PC-9 (cell line): ENCODE data around the gene TFB2M. TPM values are rescaled to one million over a fixed set of nuclear protein-coding genes. Genes with fewer than 3 reads are reported as not detected.
"Not testable (repeated sequence)": the region's sequence is repeated elsewhere in the genome, so short reads cannot be mapped to it uniquely, and the experiment has no call there.

Experiments used
- BruUV-seq: library from RNA; stranded (reverse); fragments of 400-500 nt; replicated peaks from 2 replicates; lab custom pipeline; 2021; lab: Mats Ljungman, UMichigan
- CTCF ChIA-PET: fragments of 300-600 bp; sonication (Branson Sonifier 250); formaldehyde crosslinking; loops from one replicate; lab custom pipeline; 2022; ENCODE audit warnings: antibody characterized with exemption; lab: Charles Lee
- POLR2A ChIA-PET: fragments of 300-600 bp; sonication (Branson Sonifier 250); formaldehyde crosslinking; loops from one replicate; lab custom pipeline; 2022; ENCODE audit warnings: antibody characterized with exemption; ENCODE audit not compliant: unreplicated experiment; lab: Charles Lee
- DNase-seq, 2 experiments: peaks; one replicate each; pipeline versions ENCODE4 v3.0.0 to v3.0.0-alpha.2; 2015 to 2022; ENCODE audit warnings: mixed read lengths in 1 of 2
- H2AFZ ChIP-seq: fragments of 200-600 bp; sonication (generic); 2 replicates; pipeline ENCODE4 v1.8.1; 2017; ENCODE audit warnings: antibody characterized with exemption
- H3F3A ChIP-seq: fragments of 200-600 bp; sonication (generic); 2 replicates; pipeline ENCODE4 v1.8.1; 2017; ENCODE audit warnings: antibody characterized with exemption, mild to moderate bottlenecking, low read depth; ENCODE audit not compliant: insufficient read depth
- H3K27ac ChIP-seq: fragments of 200-600 bp; sonication (generic); 2 replicates; pipeline ENCODE4 v1.6.1; 2016; ENCODE audit warnings: mixed run types
- H3K27me3 ChIP-seq: fragments of 200-600 bp; sonication (generic); 2 replicates; pipeline ENCODE4 v1.6.1; 2016; ENCODE audit warnings: low read depth, mixed run types; ENCODE audit not compliant: insufficient read depth
- H3K36me3 ChIP-seq: fragments of 200-600 bp; sonication (generic); 2 replicates; pipeline ENCODE4 v1.6.1; 2016; ENCODE audit warnings: low read depth, mixed run types
- H3K4me1 ChIP-seq: fragments of 200-600 bp; sonication (generic); replicated peaks from 2 replicates; pipeline ENCODE4 v1.6.1; 2016; ENCODE audit warnings: mixed run types; ENCODE audit not compliant: insufficient read depth
- H3K4me2 ChIP-seq: fragments of 200-600 bp; sonication (generic); 2 replicates; pipeline ENCODE4 v1.6.1; 2017; ENCODE audit warnings: mixed run types
- H3K4me3 ChIP-seq: fragments of 200-600 bp; sonication (generic); 2 replicates; pipeline ENCODE4 v1.6.1; 2016; ENCODE audit warnings: mixed run types
- H3K79me2 ChIP-seq: fragments of 200-600 bp; sonication (generic); 2 replicates; pipeline ENCODE4 v1.6.1; 2017; ENCODE audit warnings: low read depth, mixed run types
- H3K9me2 ChIP-seq: fragments of 200-600 bp; sonication (generic); 2 replicates; pipeline ENCODE4 v1.8.1; 2017; ENCODE audit warnings: mild to moderate bottlenecking; ENCODE audit not compliant: insufficient read depth
- H3K9me3 ChIP-seq: fragments of 200-600 bp; sonication (generic); 2 replicates; pipeline ENCODE4 v1.8.1; 2016; ENCODE audit warnings: low read depth; ENCODE audit not compliant: insufficient read depth
- H4K20me1 ChIP-seq: fragments of 200-600 bp; sonication (generic); 2 replicates; pipeline ENCODE4 v1.8.1; 2017; ENCODE audit not compliant: insufficient read depth
- CTCF ChIP-seq: fragments of 200-600 bp; sonication (generic); conservative IDR thresholded peaks from 2 replicates; pipeline ENCODE4 v1.6.1; 2017; ENCODE audit warnings: mixed run types, antibody characterized with exemption, mild to moderate bottlenecking, moderate library complexity
- EZH2 ChIP-seq: fragments of 200-600 bp; sonication (generic); IDR thresholded peaks from 2 replicates; pipeline ENCODE4 v1.8.0; 2017; ENCODE audit warnings: antibody characterized with exemption, low read depth
- intact Hi-C: fragments of 100-400 bp; cut with micrococcal nuclease; formaldehyde crosslinking; loops from one replicate; pipeline ENCODE4 v1.10.0; 2022; ENCODE audit not compliant: unreplicated experiment
- total RNA-seq: library from RNA; stranded (reverse); gene quantifications from 2 replicates; pipeline ENCODE4 v1.2.3, GENCODE V29; 2021

The TFB2M gene
- total RNA-seq, 1 experiment from 2014 or later: 16.2 TPM

GRCh38 chr1:246566813-246567645 lies 968 bp upstream of the TFB2M start:
- H3K9me2 ChIP-seq: no peaks in the 10 kb centered on the region
- H3K4me2 ChIP-seq: peak overlapping the region; percentile 84
- peak; percentile 10 to 66 for DNase-seq
- intact Hi-C loops: loop anchor here (1.0 to 10.0 kb wide), 6 partner anchors 30 to 188 kb away; no protein-coding TSS in a partner anchor
- peak overlapping the region; percentile 90 for H3K4me3 ChIP-seq
- no peak for TF ChIP-seq CTCF
- TF ChIP-seq EZH2: no peak
- peaks cover 64% of the 10 kb centered on the region for H3K79me2 ChIP-seq
- peaks cover 19% of the 10 kb centered on the region for H3K4me1 ChIP-seq
- TSS peak; percentile 42 for BruUV-seq
- H4K20me1 ChIP-seq: no peaks in the 10 kb centered on the region
- peak overlapping the region; percentile 86 for H2AFZ ChIP-seq
- H3K36me3 ChIP-seq: no peaks in the 10 kb centered on the region
- ChIA-PET CTCF (interaction anchor here (0.5 to 0.7 kb wide), 5 partner anchors 44 to 1186 kb away, joined by 3 to 7 read pairs (median 4); no protein-coding TSS in a partner anchor), POLR2A (interaction anchor here (0.5 to 0.6 kb wide), 2 partner anchors 35 to 88 kb away, joined by 3 read pairs; no protein-coding TSS in a partner anchor)
- H3F3A ChIP-seq: peaks cover 16% of the 10 kb centered on the region; the same call in 1 of the 2 replicates
- no peaks in the 10 kb centered on the region for H3K27me3 ChIP-seq
- H3K9me3 ChIP-seq: no peaks in the 10 kb centered on the region
- H3K27ac ChIP-seq: peak overlapping the region; percentile 69

- Histone ChIP-seq H3K4me1 (peaks cover 19% of the 10 kb centered on the region), H3F3A (peaks cover 16% of the 10 kb centered on the region; the same call in 1 of the 2 replicates), H3K9me3 (no peaks in the 10 kb centered on the region), H3K4me3 (peak overlapping the region; percentile 90), H3K9me2 (no peaks in the 10 kb centered on the region), H3K79me2 (peaks cover 63% of the 10 kb centered on the region), H3K36me3 (no peaks in the 10 kb centered on the region), H3K27ac (peak overlapping the region; percentile 67), H2AFZ (peak overlapping the region; percentile 92), H3K4me2 (peak overlapping the region; percentile 98), H4K20me1 (no peaks in the 10 kb centered on the region), H3K27me3 (no peaks in the 10 kb centered on the region)
- ChIA-PET POLR2A (no interaction called here), CTCF (interaction anchor here (0.6 kb wide), 1 partner anchor 131 kb away, joined by 3 read pairs; no protein-coding TSS in a partner anchor)
- peak in 1 of 2 experiments; percentile 40 for DNase-seq
- intact Hi-C loops: loop anchor here (1.0 to 10.0 kb wide), 6 partner anchors 32 to 189 kb away; no protein-coding TSS in a partner anchor
- no TSS peak for BruUV-seq
- TF ChIP-seq EZH2: no peak
- no peak for TF ChIP-seq CTCF
Measured at GRCh38 chr1:246565751-246566127, 322 bp downstream of the TFB2M start.

GRCh38 chr1:246564839-246565750 lies 966 bp downstream of the TFB2M start:
- H3F3A ChIP-seq: peaks cover 16% of the 10 kb centered on the region; the same call in 1 of the 2 replicates
- H3K9me3 ChIP-seq: no peaks in the 10 kb centered on the region
- no peaks in the 10 kb centered on the region for H3K9me2 ChIP-seq
- H3K36me3 ChIP-seq: no peaks in the 10 kb centered on the region
- no peaks in the 10 kb centered on the region for H3K27me3 ChIP-seq
- H3K79me2 ChIP-seq: peaks cover 57% of the 10 kb centered on the region
- intact Hi-C loops: loop anchor here (10.0 kb wide), 1 partner anchor 190 kb away; no protein-coding TSS in a partner anchor
- H4K20me1 ChIP-seq: no peaks in the 10 kb centered on the region
- BruUV-seq: TSS peak; percentile 46
- peaks cover 19% of the 10 kb centered on the region for H3K4me1 ChIP-seq
- DNase-seq: no peak
- peak overlapping the region; percentile 92 for H2AFZ ChIP-seq
- TF ChIP-seq CTCF (no peak), EZH2 (no peak)
- H3K4me2 ChIP-seq: peak overlapping the region; percentile 98
- ChIA-PET POLR2A (no interaction called here), CTCF (no interaction called here)
- peak overlapping the region; percentile 90 for H3K4me3 ChIP-seq
- H3K27ac ChIP-seq: peak overlapping the region; percentile 67

GRCh38 chr1:246560833-246561232 lies 5.2 kb downstream of the TFB2M start:
- CTCF ChIA-PET, H4K20me1 ChIP-seq, DNase-seq, H3K27me3 ChIP-seq, H3K36me3 ChIP-seq, H3K9me2 ChIP-seq, H2AFZ ChIP-seq, BruUV-seq, POLR2A ChIA-PET, H3K4me3 ChIP-seq, H3K27ac ChIP-seq, H3K9me3 ChIP-seq, H3F3A ChIP-seq, H3K4me1 ChIP-seq, H3K4me2 ChIP-seq: not testable (repeated sequence)
- intact Hi-C loops: loop anchor here (10.0 kb wide), 1 partner anchor 194 kb away; no protein-coding TSS in a partner anchor
- H3K79me2 ChIP-seq: peaks cover 31% of the 10 kb centered on the region
